Activated T-helper 1 cell treated with anti-CD3 and anti-CD28 coated beads, Interleukin-12 subunit alpha, Interleukin-12 subunit beta, Interleukin-2, Interleukin-4 antibody, amounts not matched to agents 30 ng/mL and 10 ng/mL and 1 ng/mL, durations not matched to agents 14 hours and 24 hours and 36 hours (primary cell): ENCODE results near the gene PIP5K1B. TPM values are rescaled to one million over a fixed set of nuclear protein-coding genes. Genes with fewer than 3 reads are reported as not detected.

Experiments used
- DNase-seq: peaks from one replicate; pipeline ENCODE4 v3.0.0; 2021; ENCODE audit warnings: low spot score
- H3K27ac Mint-ChIP-seq: one replicate; pipeline ENCODE4 v1.8.0; 2021; ENCODE audit warnings: mild to moderate bottlenecking, mixed read lengths
- H3K27me3 Mint-ChIP-seq: one replicate; pipeline ENCODE4 v1.8.0; 2022; ENCODE audit warnings: mild to moderate bottlenecking, moderate library complexity, mixed read lengths; ENCODE audit not compliant: insufficient read depth
- H3K36me3 Mint-ChIP-seq: one replicate; pipeline ENCODE4 v1.8.0; 2021; ENCODE audit warnings: low read depth, mixed read lengths
- H3K4me1 Mint-ChIP-seq: one replicate; pipeline ENCODE4 v1.8.0; 2021; ENCODE audit warnings: low read depth, mixed read lengths
- H3K4me3 Mint-ChIP-seq: one replicate; pipeline ENCODE4 v1.8.0; 2021; ENCODE audit warnings: mild to moderate bottlenecking, moderate library complexity, mixed read lengths
- H3K9me3 Mint-ChIP-seq: one replicate; pipeline ENCODE4 v1.8.0; 2021; ENCODE audit warnings: mixed read lengths
- intact Hi-C: fragments of 100-400 bp; cut with micrococcal nuclease; formaldehyde crosslinking; loops from one replicate; pipeline ENCODE4 v1.15.1; 2024
- total RNA-seq: library from RNA; stranded (reverse); gene quantifications from 2 replicates; pipeline ENCODE4 v1.2.3, GENCODE V29; 2022

Gene PIP5K1B
- total RNA-seq, 1 donor from 2014 or later: 77.4 TPM

DNA sequence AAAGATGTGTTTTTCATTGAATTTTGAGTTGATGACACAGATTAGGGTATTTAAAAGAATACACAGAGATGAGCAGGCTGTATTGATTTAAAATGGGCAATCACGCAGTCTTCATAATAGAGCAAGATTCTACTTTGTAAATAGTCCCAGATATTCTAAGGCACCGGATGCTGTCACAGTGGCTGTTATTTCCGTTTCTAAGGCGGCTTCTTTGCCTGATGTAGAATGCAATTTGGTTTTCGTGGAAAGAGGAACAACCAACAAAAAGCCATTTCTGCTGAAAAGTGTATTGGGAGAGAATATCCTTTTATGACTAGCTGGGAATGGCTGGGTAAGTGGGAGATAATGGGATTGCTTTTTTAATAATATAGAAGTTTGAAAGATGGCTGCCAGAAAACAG, 291.4 kb downstream of the PIP5K1B start:
- intact Hi-C loops: loop anchor here (5.0 kb wide), 3 partner anchors 79 to 149 kb away; no protein-coding TSS in a partner anchor
- H3K9me3 Mint-ChIP-seq: no peaks in the 10 kb centered on the region
- H3K36me3 Mint-ChIP-seq: peaks cover 15% of the 10 kb centered on the region
- peaks cover 38% of the 10 kb centered on the region for H3K4me1 Mint-ChIP-seq
- DNase-seq: no peak
- peak overlapping the region; percentile 62 for H3K27ac Mint-ChIP-seq
- no peaks in the 10 kb centered on the region for H3K27me3 Mint-ChIP-seq
- peak overlapping the region; percentile 21 for H3K4me3 Mint-ChIP-seq

DNA sequence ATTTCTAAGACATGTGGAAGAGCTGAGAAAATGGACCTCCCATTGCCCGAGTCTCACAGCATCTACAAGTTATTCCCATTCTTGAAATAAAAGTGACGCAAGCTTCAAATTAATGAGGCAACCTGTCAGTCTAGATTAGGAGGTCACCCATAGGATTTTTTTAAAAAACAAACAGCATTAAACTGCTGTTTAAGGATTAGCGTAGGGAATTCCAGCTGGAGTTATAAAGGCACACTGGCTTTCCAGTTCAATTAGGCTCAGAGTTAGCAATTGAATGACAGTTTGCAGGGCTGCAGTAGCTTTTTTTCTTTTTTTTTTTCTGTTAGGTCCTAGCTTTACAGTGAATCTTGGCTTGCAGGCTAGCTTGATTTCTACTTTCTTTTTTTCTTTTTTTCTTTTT, 292.6 kb downstream of the PIP5K1B start:
- no peak for DNase-seq
- Mint-ChIP-seq H3K9me3 (no peaks in the 10 kb centered on the region), H3K27me3 (no peaks in the 10 kb centered on the region), H3K4me3 (no peak overlapping the region), H3K4me1 (peaks cover 38% of the 10 kb centered on the region), H3K36me3 (peaks cover 15% of the 10 kb centered on the region), H3K27ac (no peak overlapping the region)
- intact Hi-C loops: loop anchor here (2.0 to 5.0 kb wide), 4 partner anchors 80 to 345 kb away; no protein-coding TSS in a partner anchor

DNA sequence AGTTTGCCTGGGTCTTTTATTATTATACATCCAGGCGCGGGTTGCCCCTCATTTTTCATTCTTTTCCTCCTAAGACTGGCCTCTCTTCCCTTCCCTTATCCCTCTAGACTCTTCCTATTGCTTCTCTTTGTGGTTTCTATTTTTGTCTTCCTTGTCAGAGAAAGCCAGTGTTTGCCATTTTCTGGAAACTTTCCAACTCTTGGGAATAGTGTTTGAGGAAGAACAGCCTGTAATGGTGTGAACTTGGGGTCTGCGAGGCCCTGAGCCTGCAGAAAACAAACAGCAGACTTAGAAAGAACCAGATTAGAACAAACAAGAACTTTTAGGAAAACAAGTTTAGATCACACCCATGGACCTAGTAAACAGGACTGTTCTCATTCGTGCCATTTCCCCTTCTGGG, 293.3 kb downstream of the PIP5K1B start:
- H3K4me3 Mint-ChIP-seq: no peak overlapping the region
- peaks cover 38% of the 10 kb centered on the region for H3K4me1 Mint-ChIP-seq
- no peaks in the 10 kb centered on the region for H3K27me3 Mint-ChIP-seq
- DNase-seq: no peak
- intact Hi-C loops: loop anchor here (2.0 to 5.0 kb wide), 4 partner anchors 81 to 346 kb away; no protein-coding TSS in a partner anchor
- peak overlapping the region; percentile 19 for H3K27ac Mint-ChIP-seq
- peaks cover 15% of the 10 kb centered on the region for H3K36me3 Mint-ChIP-seq
- no peaks in the 10 kb centered on the region for H3K9me3 Mint-ChIP-seq

DNA sequence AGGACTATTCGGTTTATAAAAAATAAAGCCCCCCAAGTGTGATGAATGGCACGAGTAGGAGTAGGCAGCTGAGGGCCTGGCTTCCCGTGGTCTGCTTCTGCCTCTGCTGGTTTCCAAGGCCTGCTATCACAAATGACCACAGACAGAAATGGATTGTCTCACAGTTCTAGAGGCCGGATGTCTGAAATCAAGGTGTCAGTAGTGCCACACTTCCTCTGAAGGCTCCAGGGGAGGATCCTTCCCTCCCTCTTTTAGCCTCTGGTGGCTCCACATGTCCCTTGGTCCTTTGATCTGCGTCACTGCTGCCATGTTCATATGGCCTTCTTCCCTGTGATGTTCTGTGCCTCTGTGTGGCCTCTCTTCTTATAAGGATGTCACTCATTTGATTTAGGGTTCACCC, 293.8 kb downstream of the PIP5K1B start:
- Mint-ChIP-seq H3K27ac (no peak overlapping the region), H3K9me3 (no peaks in the 10 kb centered on the region), H3K4me3 (no peak overlapping the region), H3K4me1 (peaks cover 38% of the 10 kb centered on the region), H3K27me3 (no peaks in the 10 kb centered on the region), H3K36me3 (peaks cover 15% of the 10 kb centered on the region)
- intact Hi-C loops: loop anchor here (1.0 to 5.0 kb wide), 12 partner anchors 25 to 415 kb away; partner anchors contain the start of gene PIP5K1B
- DNase-seq: no peak

DNA sequence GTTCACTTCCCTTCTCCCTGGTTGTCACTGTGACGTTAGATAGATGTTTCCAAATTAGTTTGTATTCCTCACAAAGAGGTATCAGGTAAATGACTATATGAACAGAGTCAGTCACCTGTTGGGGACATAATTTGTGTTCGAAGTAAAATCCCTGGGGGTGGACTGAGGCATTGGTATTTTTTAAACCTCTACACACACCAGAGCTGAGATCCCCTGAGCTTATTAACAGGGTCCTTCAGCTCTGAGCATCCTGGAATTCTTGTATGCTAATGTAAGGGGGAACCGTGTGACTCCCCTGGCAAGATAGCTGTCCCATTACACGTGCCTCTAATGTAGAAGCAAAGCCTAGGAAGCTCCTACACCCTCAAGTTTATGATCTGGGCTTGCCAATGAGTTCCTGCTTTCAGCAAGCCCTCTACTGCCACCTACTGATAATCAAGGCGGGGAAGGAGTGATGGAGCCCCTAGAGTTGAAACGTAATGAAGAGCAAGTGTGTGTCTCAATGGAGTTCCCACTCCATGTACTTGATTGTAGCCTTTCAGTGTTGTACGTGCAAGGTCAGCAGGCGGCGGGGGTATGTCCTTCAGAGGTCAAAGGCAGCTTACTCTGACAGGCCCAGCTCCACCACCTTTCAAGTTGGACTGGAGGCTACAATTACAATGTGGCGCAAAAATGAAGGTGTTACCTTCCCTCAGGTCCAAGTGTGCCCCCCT, 294.5 kb downstream of the PIP5K1B start:
- peaks cover 15% of the 10 kb centered on the region for H3K36me3 Mint-ChIP-seq
- peak; percentile 58 for DNase-seq
- no peak overlapping the region for H3K4me3 Mint-ChIP-seq
- peak overlapping the region; percentile 61 for H3K27ac Mint-ChIP-seq
- intact Hi-C loops: loop anchor here (1.0 to 5.0 kb wide), 12 partner anchors 25 to 415 kb away; partner anchors contain the start of gene PIP5K1B
- no peaks in the 10 kb centered on the region for H3K9me3 Mint-ChIP-seq
- H3K27me3 Mint-ChIP-seq: peaks cover 2% of the 10 kb centered on the region
- H3K4me1 Mint-ChIP-seq: peaks cover 38% of the 10 kb centered on the region

DNA sequence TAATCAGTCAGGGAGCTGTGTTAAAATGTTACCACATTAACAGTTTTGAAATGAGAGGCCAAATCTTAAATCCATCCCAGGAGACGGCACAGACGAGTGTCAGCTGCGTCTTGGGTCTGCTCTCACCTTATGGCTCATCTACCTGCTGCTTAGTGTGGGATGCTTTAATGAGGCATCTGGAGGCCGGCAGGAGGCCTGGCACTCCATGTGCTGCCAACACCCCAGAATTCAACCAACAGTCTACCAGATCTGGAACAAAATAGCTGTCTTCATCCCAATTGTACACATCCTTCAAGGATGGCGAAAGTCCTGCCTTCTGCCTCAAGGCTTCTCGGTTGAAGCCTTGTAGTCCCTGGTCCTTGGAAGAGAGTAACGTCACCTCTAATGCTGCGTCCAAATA, 296.9 kb downstream of the PIP5K1B start:
- Mint-ChIP-seq H3K27me3 (peaks cover 2% of the 10 kb centered on the region), H3K9me3 (no peaks in the 10 kb centered on the region), H3K4me3 (no peak overlapping the region), H3K4me1 (peaks cover 24% of the 10 kb centered on the region), H3K36me3 (peaks cover 11% of the 10 kb centered on the region), H3K27ac (no peak overlapping the region)
- no peak for DNase-seq
- intact Hi-C loops: no loop called here

DNA sequence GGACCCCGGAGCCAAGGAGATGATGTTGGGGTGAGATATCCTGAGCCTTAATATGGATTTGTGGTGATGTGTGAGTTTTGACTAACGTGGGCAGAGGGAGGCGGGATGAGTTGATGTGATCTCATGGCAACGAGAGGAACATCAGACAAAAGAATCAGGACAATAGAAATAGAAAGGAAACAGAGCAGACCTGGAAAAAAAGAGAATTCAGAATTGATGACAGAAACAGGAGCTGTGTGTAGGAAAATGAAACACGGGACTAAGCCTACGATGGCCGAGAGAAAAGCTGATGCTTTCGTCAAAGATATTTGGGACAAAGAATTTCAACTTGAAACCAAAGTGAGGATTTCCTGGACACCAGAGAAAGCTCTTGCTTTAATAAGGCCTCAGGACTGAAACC, 298.0 kb downstream of the PIP5K1B start:
- Mint-ChIP-seq H3K27me3 (peaks cover 2% of the 10 kb centered on the region), H3K36me3 (peaks cover 9% of the 10 kb centered on the region), H3K27ac (no peak overlapping the region), H3K4me1 (peaks cover 17% of the 10 kb centered on the region), H3K9me3 (no peaks in the 10 kb centered on the region), H3K4me3 (no peak overlapping the region)
- no peak for DNase-seq
- intact Hi-C loops: no loop called here

DNA sequence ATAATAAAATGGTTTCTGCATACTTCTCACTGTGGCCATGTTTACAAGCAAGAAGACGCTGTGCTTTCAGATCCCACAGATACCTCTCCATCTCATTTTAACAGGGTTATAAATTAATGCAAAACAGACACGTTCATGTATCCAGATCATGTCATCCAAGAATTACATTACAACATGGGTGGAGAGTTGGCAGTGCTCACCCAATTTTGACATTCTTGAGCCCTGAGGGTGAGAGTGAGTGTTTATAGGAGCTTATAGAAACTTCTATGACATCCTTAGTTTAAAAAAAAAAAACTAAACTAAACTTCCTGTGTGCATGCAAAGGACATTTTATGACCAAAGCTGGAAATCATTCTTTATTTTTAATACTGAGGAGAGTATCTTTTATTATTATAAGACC, 299.8 kb downstream of the PIP5K1B start:
- no peaks in the 10 kb centered on the region for H3K36me3 Mint-ChIP-seq
- H3K27ac Mint-ChIP-seq: no peak overlapping the region
- H3K4me3 Mint-ChIP-seq: no peak overlapping the region
- intact Hi-C loops: no loop called here
- no peaks in the 10 kb centered on the region for H3K9me3 Mint-ChIP-seq
- H3K27me3 Mint-ChIP-seq: peaks cover 2% of the 10 kb centered on the region
- H3K4me1 Mint-ChIP-seq: peaks cover under 1% of the 10 kb centered on the region
- DNase-seq: no peak

DNA sequence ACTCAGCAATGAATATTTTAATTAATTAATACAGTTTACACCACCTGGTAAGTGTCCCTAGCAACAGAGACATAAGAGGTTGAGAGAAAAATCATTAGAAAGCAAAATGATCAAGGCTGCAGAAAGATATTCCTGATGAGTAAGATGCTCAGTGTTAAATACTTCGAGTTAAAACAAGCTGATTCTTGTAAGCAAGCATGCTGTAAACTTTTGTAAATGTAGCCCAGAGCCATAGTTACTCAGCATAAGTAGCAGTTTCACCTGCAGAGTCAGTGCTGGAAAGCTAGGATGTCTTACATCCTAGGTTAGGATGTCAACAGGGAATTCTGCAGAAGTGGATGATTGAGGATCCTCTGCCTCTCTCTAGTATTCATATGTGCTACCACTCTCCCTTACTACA, 304.7 kb downstream of the PIP5K1B start:
- DNase-seq: no peak
- Mint-ChIP-seq H3K36me3 (no peaks in the 10 kb centered on the region), H3K4me1 (peaks cover 13% of the 10 kb centered on the region), H3K27ac (no peak overlapping the region), H3K9me3 (no peaks in the 10 kb centered on the region), H3K27me3 (peaks cover 17% of the 10 kb centered on the region), H3K4me3 (no peak overlapping the region)
- intact Hi-C loops: no loop called here

DNA sequence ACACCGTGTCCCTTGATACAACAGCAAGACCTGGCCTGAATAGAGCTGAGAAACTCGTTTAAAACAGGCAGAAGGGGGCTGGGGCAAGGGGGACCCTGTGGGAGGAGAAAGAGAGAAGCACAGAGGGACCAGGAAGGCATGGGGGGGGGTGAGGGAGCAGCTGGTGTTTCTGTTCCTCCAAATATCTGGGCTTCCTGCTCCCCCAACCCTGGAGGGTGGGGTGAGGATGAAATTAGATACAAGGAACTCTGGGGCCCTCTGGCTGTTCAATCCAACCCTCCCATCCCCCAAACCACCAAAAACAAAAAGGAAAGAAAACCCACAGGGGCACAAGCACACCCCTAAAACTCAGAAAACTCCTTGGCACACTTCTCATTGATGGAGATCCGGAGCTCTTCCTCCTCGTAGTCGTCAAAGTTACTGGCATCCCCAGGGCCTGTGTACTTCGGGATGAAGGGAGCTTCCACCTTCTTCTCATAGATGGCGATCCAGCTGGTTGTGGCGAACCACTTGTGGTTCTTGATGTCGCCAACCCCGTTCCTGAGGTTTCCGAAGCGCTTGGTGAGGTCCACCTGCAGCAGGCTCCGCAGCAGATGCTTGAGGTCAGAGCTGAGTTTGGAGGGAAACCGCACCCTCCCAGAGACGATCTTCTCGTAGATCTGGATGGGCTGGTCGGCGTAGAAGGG, 307.8 kb downstream of the PIP5K1B start:
- H3K4me1 Mint-ChIP-seq: peaks cover 13% of the 10 kb centered on the region
- H3K36me3 Mint-ChIP-seq: no peaks in the 10 kb centered on the region
- H3K27ac Mint-ChIP-seq: no peak overlapping the region
- peaks cover 17% of the 10 kb centered on the region for H3K27me3 Mint-ChIP-seq
- H3K9me3 Mint-ChIP-seq: no peaks in the 10 kb centered on the region
- intact Hi-C loops: no loop called here
- H3K4me3 Mint-ChIP-seq: no peak overlapping the region
- DNase-seq: no peak

DNA sequence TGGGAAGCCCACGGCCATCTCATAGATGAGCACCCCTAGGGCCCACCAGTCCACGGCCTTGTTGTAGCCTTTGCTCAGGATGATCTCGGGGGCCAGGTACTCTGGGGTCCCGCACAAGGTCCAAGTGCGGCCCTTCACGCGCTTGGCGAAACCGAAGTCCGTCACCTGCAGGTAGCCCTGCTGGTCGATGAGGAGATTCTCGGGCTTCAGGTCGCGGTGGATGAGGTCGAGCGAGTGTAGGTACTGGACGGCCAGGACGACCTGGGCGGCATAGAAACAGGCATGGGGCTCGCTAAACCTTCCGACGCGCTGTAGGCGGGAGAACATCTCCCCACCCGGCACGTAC, 308.3 kb downstream of the PIP5K1B start:
- Mint-ChIP-seq H3K4me3 (no peak overlapping the region), H3K36me3 (no peaks in the 10 kb centered on the region), H3K27ac (no peak overlapping the region), H3K9me3 (no peaks in the 10 kb centered on the region), H3K27me3 (peaks cover 17% of the 10 kb centered on the region), H3K4me1 (peaks cover 16% of the 10 kb centered on the region)
- DNase-seq: no peak
- intact Hi-C loops: no loop called here

DNA sequence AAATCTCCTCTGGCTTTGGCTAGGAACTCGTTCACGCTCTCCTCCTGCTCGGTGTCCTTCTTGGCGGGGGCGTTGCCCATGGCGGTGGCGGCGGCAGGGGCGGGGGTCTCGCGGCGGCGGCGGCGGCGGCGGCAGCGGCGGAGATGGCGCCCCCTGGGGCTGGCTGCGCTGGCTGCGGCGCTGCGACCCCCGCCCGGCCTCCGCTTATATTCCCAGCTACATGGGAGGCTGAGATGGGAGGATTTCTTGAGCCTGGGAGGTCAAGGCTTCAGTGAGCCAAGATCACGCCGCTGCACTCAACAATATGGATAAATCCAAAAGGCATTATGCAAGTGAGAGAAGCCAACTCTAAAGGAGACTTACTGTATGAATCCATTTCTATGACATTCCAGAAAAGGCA, 309.0 kb downstream of the PIP5K1B start, which contains the start of gene PRKACG:
Gene PRKACG (minus strand): TSS at position 101 of the 400 bp plus-strand sequence. CDS start 21 bp downstream, at position 80.
- Mint-ChIP-seq H3K27ac (no peak within 1 kb of the TSS), H3K27me3 (peaks cover 17% of the 10 kb centered on the region), H3K36me3 (no peaks in the 10 kb centered on the region), H3K9me3 (no peaks in the 10 kb centered on the region), H3K4me3 (no peak within 1 kb of the TSS), H3K4me1 (peaks cover 23% of the 10 kb centered on the region)
- intact Hi-C loops: no loop called here
- no peak for DNase-seq
